Fibroblast of gingiva (primary cell): Measurements from ENCODE around the gene NECTIN1.

Experiments used
- DNase-seq: peaks from one replicate; pipeline ENCODE4 v3.0.0-alpha.2; 2011; ENCODE audit warnings: low read depth

NECTIN1 gene

GRCh38 chr11:119728651-119729580 is at the start of gene NECTIN1:
NECTIN1 (minus strand) TSS chr11:119729200; CDS start chr11:119728553, 647 bp downstream.
- peak; percentile 79 for DNase-seq

- DNase-seq, result no peak
Observed at GRCh38 chr11:119778391-119779194, 49.6 kb upstream of the NECTIN1 start.

- no peak for DNase-seq
Observed at GRCh38 chr11:119777940-119778339, 48.9 kb upstream of the NECTIN1 start.

GRCh38 chr11:119776651-119777050 is 47.7 kb upstream of the NECTIN1 start:
- no peak for DNase-seq

GRCh38 chr11:119776031-119776636 is 47.1 kb upstream of the NECTIN1 start:
- DNase-seq, result no peak

GRCh38 chr11:119774172-119774763 is 45.3 kb upstream of the NECTIN1 start:
- no peak for DNase-seq

- no peak for DNase-seq
Observed at GRCh38 chr11:119772641-119773415, 43.8 kb upstream of the NECTIN1 start.

- no peak for DNase-seq
Observed at GRCh38 chr11:119772076-119772475, 43.1 kb upstream of the NECTIN1 start.

- no peak for DNase-seq
Observed at GRCh38 chr11:119771172-119771770, 42.3 kb upstream of the NECTIN1 start.

GRCh38 chr11:119765628-119766027 is 36.6 kb upstream of the NECTIN1 start:
- no peak for DNase-seq

- DNase-seq, result peak; percentile 37
Observed at GRCh38 chr11:119764108-119764868, 35.3 kb upstream of the NECTIN1 start.

- no peak for DNase-seq
Observed at GRCh38 chr11:119763071-119763728, 34.2 kb upstream of the NECTIN1 start.

- DNase-seq, result no peak
Observed at GRCh38 chr11:119759747-119760412, 30.9 kb upstream of the NECTIN1 start.

GRCh38 chr11:119759324-119759723 is 30.3 kb upstream of the NECTIN1 start:
- DNase-seq, result no peak

GRCh38 chr11:119758291-119758690 is 29.3 kb upstream of the NECTIN1 start:
- peak; percentile 25 for DNase-seq

GRCh38 chr11:119757378-119757777 is 28.4 kb upstream of the NECTIN1 start:
- DNase-seq, result no peak

GRCh38 chr11:119756169-119756865 is 27.3 kb upstream of the NECTIN1 start:
- no peak for DNase-seq

- DNase-seq, result no peak
Observed at GRCh38 chr11:119755356-119756071, 26.5 kb upstream of the NECTIN1 start.
